Mononuclear cell (primary cell): ENCODE measurements around the gene GAS1. TPM values are rescaled to one million over a fixed set of nuclear protein-coding genes. Genes with fewer than 3 reads are reported as not detected.

ENCODE experiments used
- H3K27me3 ChIP-seq: 2 replicates; pipeline ENCODE4 v1.6.0; 2011; ENCODE audit warnings: low read length, control low read depth; ENCODE audit not compliant: insufficient read depth
- H3K4me1 ChIP-seq: 2 replicates; pipeline ENCODE4 v1.5.1; 2011; ENCODE audit warnings: mild to moderate bottlenecking, low read length, control low read depth; ENCODE audit not compliant: insufficient read depth
- H3K4me3 ChIP-seq: 2 replicates; pipeline ENCODE4 v1.5.1; 2011; ENCODE audit warnings: mild to moderate bottlenecking, low read length, moderate library complexity
- H3K9me3 ChIP-seq: 2 replicates; pipeline ENCODE4 v1.5.1; 2011; ENCODE audit warnings: low read depth, mild to moderate bottlenecking, control low read depth, low read length
- total RNA-seq: library from RNA; depleted of rRNA; stranded (reverse); fragments of >200 nt; gene quantifications from one replicate; pipeline ENCODE4 v1.2.3, GENCODE V29; 2012

The GAS1 gene
- total RNA-seq, 1 donor, result 0.63 TPM

DNA sequence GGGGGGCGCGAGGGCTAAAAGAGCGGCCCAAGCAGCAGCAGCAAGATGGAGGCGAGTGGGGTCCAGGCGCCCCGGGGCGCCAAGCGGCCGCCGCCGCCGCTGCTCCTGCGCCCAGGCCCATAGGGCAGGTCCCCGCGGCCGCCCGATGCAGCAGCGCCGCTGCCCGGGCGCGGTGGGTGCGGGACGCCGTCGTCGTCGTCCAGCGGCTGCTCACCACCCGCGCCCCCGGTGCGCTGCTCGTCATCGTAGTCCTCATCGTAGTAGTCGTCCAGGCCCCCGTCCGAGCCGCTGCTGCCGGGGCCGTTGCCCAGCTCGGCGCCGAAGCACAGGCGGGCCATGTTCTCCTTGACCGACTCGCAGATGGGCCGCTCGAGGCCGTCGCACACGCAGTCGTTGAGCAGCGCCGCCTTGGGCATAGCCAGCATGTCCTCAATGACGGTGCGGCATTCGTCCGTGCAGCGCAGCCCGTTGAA, 1.5 kb downstream of the GAS1 start:
- peaks cover 29% of the 10 kb centered on the region for H3K4me1 ChIP-seq
- peak overlapping the region; percentile 54 for H3K4me3 ChIP-seq
- peaks cover 48% of the 10 kb centered on the region for H3K27me3 ChIP-seq
- H3K9me3 ChIP-seq, result no peaks in the 10 kb centered on the region

DNA sequence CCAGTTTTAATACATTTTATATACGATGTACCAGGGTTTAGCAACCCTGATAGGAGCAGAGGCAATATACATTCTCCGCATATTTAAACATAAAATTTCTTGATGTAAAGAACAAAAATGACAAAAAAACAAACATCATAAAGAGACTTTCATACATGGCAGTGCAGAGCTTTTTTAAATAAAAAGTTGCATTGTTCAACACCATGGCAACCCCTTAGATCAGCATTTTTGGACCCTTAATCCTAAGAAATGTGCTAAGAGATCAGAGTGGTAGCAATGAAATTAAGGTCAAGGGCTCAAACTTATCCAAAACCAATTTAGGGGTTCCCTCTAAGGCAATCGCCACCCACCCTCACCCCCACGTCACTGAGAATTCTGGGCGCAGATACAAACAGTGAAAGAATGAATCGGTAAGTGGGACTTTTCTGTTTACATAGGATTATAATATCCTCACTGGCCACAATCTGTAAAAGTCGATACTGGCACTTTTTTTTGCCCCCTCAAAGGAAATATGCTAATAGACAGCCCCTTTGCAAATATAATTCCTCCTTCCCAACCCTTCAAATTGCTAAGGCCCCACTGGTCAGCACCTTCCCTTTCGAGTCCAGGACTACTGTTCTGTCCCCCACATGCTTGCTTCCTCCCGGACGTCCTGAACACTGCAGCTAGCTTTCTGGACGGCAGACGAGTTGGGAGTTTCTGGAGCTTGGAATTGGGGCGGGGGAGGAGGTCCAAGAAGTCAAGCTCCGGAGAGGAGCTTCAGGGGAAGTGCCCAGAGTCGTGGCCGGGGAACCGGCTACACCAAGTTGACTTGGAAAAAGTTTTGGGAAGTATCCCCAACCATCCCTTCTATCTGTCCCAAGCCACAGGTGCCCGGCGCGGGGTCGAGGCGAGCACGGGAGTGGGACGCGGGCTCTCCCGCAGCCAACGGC, 2.2 kb downstream of the GAS1 start:
- Histone ChIP-seq H3K4me1 (peaks cover 29% of the 10 kb centered on the region), H3K9me3 (no peaks in the 10 kb centered on the region), H3K27me3 (peaks cover 55% of the 10 kb centered on the region), H3K4me3 (peak overlapping the region; percentile 54)

- H3K4me1 ChIP-seq, result peaks cover 20% of the 10 kb centered on the region
- H3K27me3 ChIP-seq, result peaks cover 69% of the 10 kb centered on the region
These were observed 3.8 kb downstream of the GAS1 start for GRCh38 chr9:86943201-86944113.

GRCh38 chr9:86942281-86943200, 4.8 kb downstream of the GAS1 start:
- Histone ChIP-seq H3K4me3 (no peak overlapping the region), H3K9me3 (no peaks in the 10 kb centered on the region), H3K4me1 (peaks cover 13% of the 10 kb centered on the region), H3K27me3 (peaks cover 69% of the 10 kb centered on the region)

More at GRCh38 chr9:86943201-86944113, 3.8 kb downstream of the GAS1 start:
- no peaks in the 10 kb centered on the region for H3K9me3 ChIP-seq
- H3K4me3 ChIP-seq, result no peak overlapping the region

- no peaks in the 10 kb centered on the region for H3K9me3 ChIP-seq
- H3K27me3 ChIP-seq, result peaks cover 69% of the 10 kb centered on the region
- peaks cover 13% of the 10 kb centered on the region for H3K4me1 ChIP-seq
- no peak overlapping the region for H3K4me3 ChIP-seq
These were observed 6.1 kb downstream of the GAS1 start for GRCh38 chr9:86941197-86941596.

- no peak overlapping the region for H3K4me3 ChIP-seq
- peaks cover 10% of the 10 kb centered on the region for H3K4me1 ChIP-seq
- H3K9me3 ChIP-seq, result no peaks in the 10 kb centered on the region
- H3K27me3 ChIP-seq, result peaks cover 69% of the 10 kb centered on the region
These were observed 6.5 kb downstream of the GAS1 start for GRCh38 chr9:86940774-86941173.

GRCh38 chr9:86939891-86940290, 7.4 kb downstream of the GAS1 start:
- Histone ChIP-seq H3K4me1 (peaks cover 1% of the 10 kb centered on the region), H3K9me3 (no peaks in the 10 kb centered on the region), H3K4me3 (no peak overlapping the region), H3K27me3 (peaks cover 63% of the 10 kb centered on the region)

DNA sequence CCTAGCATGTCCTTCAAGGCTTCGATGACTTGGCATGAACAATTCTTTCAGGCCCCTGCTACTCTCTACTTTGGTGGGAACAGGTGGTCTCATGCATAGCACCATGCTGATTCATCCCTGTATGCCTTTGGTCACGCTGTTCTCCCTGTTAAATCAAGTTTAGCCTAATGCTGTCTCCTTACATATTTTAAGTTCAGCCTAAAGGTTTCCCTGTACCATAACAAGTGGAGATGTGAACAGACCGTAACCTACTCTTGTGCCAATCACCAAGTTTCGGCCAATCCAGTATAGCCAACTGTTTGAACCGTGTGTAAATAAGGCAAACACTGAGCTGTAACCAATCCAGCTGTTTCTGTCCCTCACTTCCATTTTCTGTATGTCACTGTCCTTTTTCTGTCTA, 8.0 kb downstream of the GAS1 start:
- Histone ChIP-seq H3K27me3 (peaks cover 57% of the 10 kb centered on the region), H3K9me3 (no peaks in the 10 kb centered on the region), H3K4me1 (no peaks in the 10 kb centered on the region), H3K4me3 (no peak overlapping the region)

GRCh38 chr9:86938780-86939179, 8.5 kb downstream of the GAS1 start:
- H3K27me3 ChIP-seq, result peaks cover 52% of the 10 kb centered on the region
- no peaks in the 10 kb centered on the region for H3K9me3 ChIP-seq
- H3K4me3 ChIP-seq, result no peak overlapping the region
- no peaks in the 10 kb centered on the region for H3K4me1 ChIP-seq

GRCh38 chr9:86926145-86926544, 21.2 kb downstream of the GAS1 start:
- no peaks in the 10 kb centered on the region for H3K4me1 ChIP-seq

DNA sequence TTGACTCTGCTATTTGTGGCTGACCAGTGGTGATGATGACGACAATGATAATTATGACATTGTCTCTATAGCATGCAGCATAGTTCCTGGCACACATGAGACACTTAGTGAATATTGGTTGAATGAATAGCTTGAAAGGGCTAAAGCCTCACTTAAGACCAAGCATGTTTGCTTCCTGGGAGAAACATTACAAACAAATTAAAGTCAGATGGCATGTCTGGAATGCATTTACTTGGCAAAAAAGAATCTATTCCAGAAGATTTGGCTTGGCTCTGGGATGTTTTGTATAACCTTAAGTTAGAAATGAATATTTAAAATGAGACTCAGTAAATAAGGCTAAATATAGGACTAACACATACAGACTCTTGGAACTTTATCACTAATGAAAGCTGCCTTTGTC, 21.6 kb downstream of the GAS1 start:
- peaks cover 9% of the 10 kb centered on the region for H3K27me3 ChIP-seq
- no peaks in the 10 kb centered on the region for H3K4me1 ChIP-seq
- no peaks in the 10 kb centered on the region for H3K9me3 ChIP-seq
- no peak overlapping the region for H3K4me3 ChIP-seq

More at GRCh38 chr9:86926145-86926544, 21.2 kb downstream of the GAS1 start:
- Histone ChIP-seq H3K4me3 (no peak overlapping the region), H3K9me3 (no peaks in the 10 kb centered on the region), H3K27me3 (peaks cover 9% of the 10 kb centered on the region)

DNA sequence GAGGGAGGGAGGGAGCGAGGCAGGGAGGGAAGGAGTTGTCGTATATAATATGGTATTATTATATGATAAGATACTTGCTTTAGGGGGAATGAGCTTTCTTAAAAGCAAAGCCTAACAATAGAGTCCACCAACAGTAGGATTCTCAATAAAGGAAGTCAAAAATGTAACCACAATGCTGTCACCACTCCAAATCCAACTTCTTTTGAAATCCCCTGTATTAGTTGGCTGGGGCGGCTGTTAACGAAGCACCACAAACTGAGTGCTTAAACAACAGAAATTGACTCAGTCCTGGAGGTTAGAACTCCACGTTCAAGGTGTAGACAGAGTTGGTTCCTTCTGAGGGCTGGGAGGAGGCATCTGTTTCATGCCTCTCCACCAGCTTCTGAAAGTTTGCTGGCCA, 23.1 kb downstream of the GAS1 start:
- H3K4me3 ChIP-seq, result no peak overlapping the region
- H3K9me3 ChIP-seq, result no peaks in the 10 kb centered on the region
- H3K27me3 ChIP-seq, result peaks cover 9% of the 10 kb centered on the region
- no peaks in the 10 kb centered on the region for H3K4me1 ChIP-seq

- H3K9me3 ChIP-seq, result no peaks in the 10 kb centered on the region
These were observed 26.0 kb downstream of the GAS1 start for GRCh38 chr9:86921151-86921923.

GRCh38 chr9:86918556-86918955, 28.8 kb downstream of the GAS1 start:
- H3K27me3 ChIP-seq, result peaks cover 4% of the 10 kb centered on the region
- H3K4me1 ChIP-seq, result no peaks in the 10 kb centered on the region
- H3K9me3 ChIP-seq, result no peaks in the 10 kb centered on the region
- H3K4me3 ChIP-seq, result no peak overlapping the region

More at GRCh38 chr9:86921151-86921923, 26.0 kb downstream of the GAS1 start:
- Histone ChIP-seq H3K27me3 (peaks cover 5% of the 10 kb centered on the region), H3K4me1 (no peaks in the 10 kb centered on the region), H3K4me3 (no peak overlapping the region)
